H1 (cell line): ENCODE results near the gene SFXN4. TPM values are rescaled to one million over a fixed set of nuclear protein-coding genes. Genes with fewer than 3 reads are reported as not detected.
A peak's percentile ranks its signal among the peaks of the same experiment; 100 is the strongest.

ENCODE experiments used
- CTCF ChIA-PET: fragments of 300-600 bp; sonication (Branson Sonifier 250); formaldehyde crosslinking; loops from one replicate; lab custom pipeline; 2021; ENCODE audit not compliant: partially characterized antibody; lab: Charles Lee
- POLR2A ChIA-PET: fragments of 300-600 bp; sonication (Branson Sonifier 250); formaldehyde crosslinking; loops from one replicate; lab custom pipeline; 2021; ENCODE audit warnings: inconsistent platforms; ENCODE audit not compliant: partially characterized antibody; lab: Charles Lee
- DNase-seq, 2 experiments: peaks; one replicate each; pipeline versions ENCODE4 v3.0.0 to v3.0.0-alpha.2; 2010 to 2022; ENCODE audit warnings: low spot score in 2 of 2, low read depth in 1 of 2, mixed read lengths in 1 of 2
- FAIRE-seq: peaks from 2 replicates; lab custom pipeline; 2011; peaks lifted over from hg19 to GRCh38; lab: Jason Lieb, UNC
- H2AFZ ChIP-seq: 2 replicates; pipeline ENCODE4 v1.8.1; 2012; ENCODE audit warnings: low read length, inconsistent platforms
- H2AK5ac ChIP-seq: 2 replicates; pipeline ENCODE4 v1.6.1; 2013; ENCODE audit warnings: low read depth, low read length
- H2BK120ac ChIP-seq: replicated peaks from 2 replicates; pipeline ENCODE3; 2013; ENCODE audit warnings: low read depth, low read length, inconsistent platforms
- H2BK12ac ChIP-seq: 2 replicates; pipeline ENCODE4 v1.6.1; 2013; ENCODE audit warnings: low read depth, low read length
- H2BK15ac ChIP-seq: 2 replicates; pipeline ENCODE4 v1.6.1; 2013; ENCODE audit warnings: low read length
- H2BK20ac ChIP-seq: 2 replicates; pipeline ENCODE4 v1.6.1; 2013; ENCODE audit warnings: low read length
- H2BK5ac ChIP-seq: 2 replicates; pipeline ENCODE4 v1.6.1; 2013; ENCODE audit warnings: low read depth, low read length
- H3K14ac ChIP-seq: 2 replicates; pipeline ENCODE4 v1.6.1; 2013; ENCODE audit warnings: inconsistent platforms; ENCODE audit not compliant: insufficient read length
- H3K18ac ChIP-seq: 2 replicates; pipeline ENCODE4 v1.6.1; 2013; ENCODE audit warnings: low read length; ENCODE audit errors: extremely low read depth
- H3K23ac ChIP-seq: 2 replicates; pipeline ENCODE4 v1.6.1; 2013; ENCODE audit warnings: inconsistent platforms; ENCODE audit not compliant: insufficient read length
- H3K23me2 ChIP-seq: 2 replicates; pipeline ENCODE4 v1.6.1; 2013; ENCODE audit warnings: low read depth, low read length
- H3K27ac ChIP-seq: 2 replicates; pipeline ENCODE4 v1.6.1; 2011; ENCODE audit warnings: low read depth, low read length, inconsistent platforms
- H3K27me3 ChIP-seq, 4 experiments: replicated peaks in 1 of 4; 1 replicate in 1 of 4; 2 replicates in 3 of 4; pipeline versions ENCODE4 v1.6.1 to v1.8.1; 2011 to 2013; ENCODE audit warnings: low read length in 3 of 4, mild to moderate bottlenecking in 3 of 4, inconsistent platforms in 2 of 4, mixed read lengths in 2 of 4, moderate library complexity in 1 of 4; ENCODE audit not compliant: control insufficient read depth in 3 of 4, insufficient read depth in 3 of 4; ENCODE audit errors: extremely low read depth in 1 of 4
- H3K36me3 ChIP-seq, 4 experiments: 2 replicates each; pipeline versions ENCODE4 v1.6.1 to v1.8.1; 2011 to 2013; ENCODE audit warnings: mild to moderate bottlenecking in 4 of 4, low read length in 3 of 4, moderate library complexity in 2 of 4, control low read depth in 1 of 4, inconsistent platforms in 1 of 4; ENCODE audit not compliant: insufficient read depth in 4 of 4, control insufficient read depth in 2 of 4
- H3K4ac ChIP-seq: replicated peaks from 2 replicates; pipeline ENCODE3; 2013; ENCODE audit warnings: low read length, low read depth, mixed read lengths, inconsistent platforms; ENCODE audit not compliant: insufficient read length
- H3K4me1 ChIP-seq, 4 experiments: replicated peaks in 1 of 4; 1 replicate in 1 of 4; 2 replicates in 3 of 4; pipeline versions ENCODE4 v1.6.1 to v1.8.1; 2011 to 2013; ENCODE audit warnings: low read length in 3 of 4, inconsistent platforms in 2 of 4, mixed read lengths in 1 of 4; ENCODE audit not compliant: insufficient read depth in 4 of 4, control insufficient read depth in 3 of 4
- H3K4me2 ChIP-seq, 2 experiments: 2 replicates each; pipeline versions ENCODE4 v1.6.1 to v1.8.1; 2011 to 2013; ENCODE audit warnings: low read depth in 2 of 2, low read length in 2 of 2, control low read depth in 1 of 2, inconsistent platforms in 1 of 2, mild to moderate bottlenecking in 1 of 2; ENCODE audit not compliant: insufficient read depth in 1 of 2
- H3K4me3 ChIP-seq, 4 experiments: fragments of 200-600, 300-600 bp in 1 of 4; sonication (generic), shearing (Covaris generic), sonication (Bioruptor Twin) in 1 of 4; 2 replicates each; pipeline versions ENCODE4 v1.5.1 to v1.8.1; 2011 to 2016; ENCODE audit warnings: low read length in 4 of 4, low read depth in 3 of 4, control low read depth in 2 of 4, inconsistent platforms in 2 of 4, mild to moderate bottlenecking in 2 of 4, mixed read lengths in 1 of 4, moderate library complexity in 1 of 4; ENCODE audit not compliant: insufficient read depth in 2 of 4; ENCODE audit errors: extremely low read depth in 1 of 4
- H3K56ac ChIP-seq: replicated peaks from 2 replicates; pipeline ENCODE3; 2013; ENCODE audit warnings: low read depth, mild to moderate bottlenecking, mixed read lengths, low read length, inconsistent platforms; ENCODE audit not compliant: insufficient read length
- H3K79me1 ChIP-seq: 2 replicates; pipeline ENCODE4 v1.6.1; 2013; ENCODE audit warnings: low read depth, low read length, control low read depth
- H3K79me2 ChIP-seq, 2 experiments: 2 replicates each; pipeline versions ENCODE4 v1.6.1 to v1.8.1; 2012 to 2013; ENCODE audit warnings: low read length in 2 of 2, mild to moderate bottlenecking in 2 of 2, inconsistent platforms in 1 of 2; ENCODE audit not compliant: insufficient read depth in 2 of 2, control insufficient read depth in 1 of 2
- H3K9ac ChIP-seq, 4 experiments: replicated peaks in 1 of 4; 1 replicate in 1 of 4; 2 replicates in 3 of 4; pipeline versions ENCODE4 v1.6.1 to v1.8.1; 2011 to 2013; ENCODE audit warnings: low read depth in 3 of 4, low read length in 3 of 4, control low read depth in 2 of 4, mild to moderate bottlenecking in 2 of 4, moderate library complexity in 2 of 4, inconsistent platforms in 1 of 4; ENCODE audit errors: extremely low read depth in 1 of 4
- H3K9me3 ChIP-seq, 2 experiments: 2 replicates each; pipeline versions ENCODE4 v1.6.1 to v1.8.1; 2012 to 2013; ENCODE audit warnings: mild to moderate bottlenecking in 2 of 2, moderate library complexity in 2 of 2, control low read depth in 1 of 2, inconsistent platforms in 1 of 2, low read depth in 1 of 2, low read length in 1 of 2, mixed read lengths in 1 of 2; ENCODE audit not compliant: insufficient read depth in 2 of 2
- H4K20me1 ChIP-seq, 2 experiments: replicated peaks in 1 of 2; 2 replicates each; pipeline versions ENCODE3 to v1.8.1; 2011 to 2013; ENCODE audit warnings: inconsistent platforms in 2 of 2, low read length in 2 of 2, mild to moderate bottlenecking in 1 of 2; ENCODE audit not compliant: insufficient read depth in 2 of 2, control insufficient read depth in 1 of 2
- H4K5ac ChIP-seq: 2 replicates; pipeline ENCODE4 v1.6.1; 2013; ENCODE audit warnings: low read length, low read depth, mixed read lengths, inconsistent platforms; ENCODE audit not compliant: insufficient read length
- H4K8ac ChIP-seq: 2 replicates; pipeline ENCODE4 v1.8.0; 2013; ENCODE audit warnings: mild to moderate bottlenecking, moderate library complexity, low read length, inconsistent platforms; ENCODE audit not compliant: insufficient read depth; ENCODE audit errors: extremely low read depth
- H4K91ac ChIP-seq: replicated peaks from 2 replicates; pipeline ENCODE3; 2013; ENCODE audit warnings: low read length, mixed read lengths, inconsistent platforms; ENCODE audit not compliant: insufficient read length
- CHD1 ChIP-seq: IDR thresholded peaks from 2 replicates; pipeline ENCODE4 v1.6.1; 2012; ENCODE audit warnings: low read depth, low read length, improper control_type of control experiment
- GTF2F1 ChIP-seq: IDR thresholded peaks from 2 replicates; pipeline ENCODE4 v1.6.1; 2012; ENCODE audit warnings: low read depth, low read length, improper control_type of control experiment, borderline replicate concordance
- HDAC2 ChIP-seq, 2 experiments: fragments of 300-600 bp in 1 of 2; sonication (generic) in 1 of 2; IDR thresholded peaks; 2 replicates each; pipeline ENCODE4 v1.6.1; 2011 to 2012; ENCODE audit warnings: low read depth in 2 of 2, low read length in 2 of 2, mild to moderate bottlenecking in 2 of 2, moderate library complexity in 2 of 2, borderline replicate concordance in 1 of 2, inconsistent platforms in 1 of 2
- POLR2AphosphoS5 ChIP-seq: IDR thresholded peaks from 2 replicates; pipeline ENCODE4 v1.6.1; 2011; ENCODE audit warnings: low read depth, low read length
- RAD21 ChIP-seq, 2 experiments: IDR thresholded peaks in 1 of 2; conservative IDR thresholded peaks in 1 of 2; 2 replicates each; pipeline ENCODE4 v1.6.1; 2011; ENCODE audit warnings: low read depth in 2 of 2, low read length in 2 of 2, improper control_type of control experiment in 1 of 2, inconsistent platforms in 1 of 2, mild to moderate bottlenecking in 1 of 2, moderate library complexity in 1 of 2
- RXRA ChIP-seq: IDR thresholded peaks from 2 replicates; pipeline ENCODE4 v1.6.1; 2011; ENCODE audit warnings: low read depth, mild to moderate bottlenecking, low read length, moderate library complexity; ENCODE audit not compliant: insufficient read depth
- SP2 ChIP-seq: IDR thresholded peaks from 2 replicates; pipeline ENCODE4 v1.6.1; 2012; ENCODE audit warnings: mild to moderate bottlenecking, low read length, inconsistent platforms
- TEAD4 ChIP-seq: IDR thresholded peaks from 2 replicates; pipeline ENCODE4 v1.6.1; 2012; ENCODE audit warnings: low read depth, low read length, inconsistent platforms, mixed read lengths
- WGBS, 2 experiments: shearing (Covaris generic) in 1 of 2; methylation state at CpG; one replicate each; pipeline versions ENCODE4 v1.1.6 to v1.1.7; 2013 to 2015; ENCODE audit warnings: low lambda C conversion rate in 2 of 2, mixed read lengths in 2 of 2, inconsistent platforms in 1 of 2, low coverage in 1 of 2, missing lambda C conversion rate in 1 of 2; ENCODE audit not compliant: insufficient replicate concordance in 2 of 2, insufficient coverage in 1 of 2, insufficient read length in 1 of 2; ENCODE audit errors: extremely low coverage in 1 of 2, missing lambda C conversion rate in 1 of 2; 5-methylcytosine and 5-hydroxymethylcytosine counted together
- polyA plus RNA-seq, 7 experiments: library from polyadenylated mRNA; depleted of rRNA in 3 of 7; stranded (reverse) in 5 of 7; unstranded in 2 of 7; fragments of >200 nt in 5 of 7; fragments of 200-250 nt in 2 of 7; gene quantifications; 1 replicate in 5 of 7; 2 replicates in 1 of 7; 4 replicates in 1 of 7; pipeline versions ENCODE4 v1.2.1 to v1.2.3, GENCODE V29; 2011 to 2013; ENCODE audit warnings: missing spikeins in 2 of 7, mixed read lengths in 2 of 7
- total RNA-seq: library from RNA; stranded (reverse); fragmentation: NEBNext Ultra II Directional; extraction: Animal tissue kit (Norgen Biotek cat#: 25700); gene quantifications from 2 replicates; pipeline ENCODE4 v1.2.1, GENCODE V29; 2021
- TF ChIP-seq, protein P1 (sequence below): IDR thresholded peaks from 2 replicates; pipeline ENCODE4 v1.6.1; 2011; ENCODE audit warnings: low read depth, mild to moderate bottlenecking, low read length; ENCODE audit not compliant: insufficient read depth
- TF ChIP-seq, protein P2 (sequence below), 3 experiments: IDR thresholded peaks; 1 replicate in 2 of 3; 2 replicates in 1 of 3; pipeline versions ENCODE4 v1.5.1 to v1.6.1; 2011; ENCODE audit warnings: low read length in 3 of 3, mild to moderate bottlenecking in 3 of 3, inconsistent platforms in 2 of 3, low read depth in 1 of 3, moderate library complexity in 1 of 3; ENCODE audit not compliant: insufficient read depth in 1 of 3; ENCODE audit errors: control extremely low read depth in 1 of 3

Gene SFXN4
- total and polyA plus RNA-seq, 2 of the 8 experiments (the other 6 are each of a cell fraction or from before 2014, with no cell fraction given) = 15.4 to 21.6 TPM

DNA sequence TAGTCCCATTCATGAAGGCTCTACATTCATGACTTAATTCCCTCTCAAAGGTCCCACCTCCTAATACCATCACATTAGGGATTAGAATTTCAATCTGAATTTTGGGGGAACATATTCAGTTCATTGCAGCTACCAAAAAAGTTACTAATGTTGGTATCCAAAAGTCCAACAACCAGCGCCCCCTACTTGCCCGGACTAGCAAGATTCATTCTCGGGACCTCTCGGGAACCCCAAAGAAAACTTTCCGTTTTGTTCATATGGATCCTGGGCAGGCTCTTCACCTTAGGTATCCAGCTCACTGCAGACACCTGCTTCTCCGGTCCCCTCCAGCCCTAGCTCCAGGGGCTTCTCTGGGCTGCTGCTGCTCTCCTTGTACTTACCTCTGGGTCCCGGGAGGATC, 32.9 kb upstream of the SFXN4 start:
- WGBS, 2 experiments = 52% methylated on average over 7 of the region's 7 CpGs; no CpG with 5 or more reads in 1 of the 2 experiments
- H3K36me3 ChIP-seq = no peaks in the 10 kb centered on the region
- no peak overlapping the region for H3K18ac ChIP-seq
- H2BK5ac ChIP-seq = no peak overlapping the region
- H3K27ac ChIP-seq = no peak overlapping the region
- H2BK120ac ChIP-seq = no peak overlapping the region
- H2BK15ac ChIP-seq = no peak overlapping the region
- H3K14ac ChIP-seq = no peak overlapping the region
- H3K56ac ChIP-seq = no peak overlapping the region
- H4K8ac ChIP-seq = no peak overlapping the region
- no peak overlapping the region for H4K91ac ChIP-seq
- H2AK5ac ChIP-seq = no peak overlapping the region
- H3K79me1 ChIP-seq = no peaks in the 10 kb centered on the region
- no peaks in the 10 kb centered on the region for H3K27me3 ChIP-seq
- DNase-seq (peak in 1 of 2 experiments; percentile 54), FAIRE-seq (no peak)
- no peak overlapping the region for H2BK20ac ChIP-seq
- H2AFZ ChIP-seq = peak overlapping the region; percentile 45; the same call in 1 of the 2 replicates
- H3K4ac ChIP-seq = no peak overlapping the region
- H3K4me2 ChIP-seq = no peak overlapping the region
- H3K9ac ChIP-seq = no peak overlapping the region
- H3K4me1 ChIP-seq = peaks cover 0 to 3% (median 0%) of the 10 kb centered on the region in 4 experiments; a peak in 1 of 7 replicates
- H3K4me3 ChIP-seq = no peak overlapping the region
- no peaks in the 10 kb centered on the region for H3K23me2 ChIP-seq
- no peaks in the 10 kb centered on the region for H4K20me1 ChIP-seq
- ChIA-PET POLR2A (interaction anchor here (0.6 to 1.2 kb wide), 3 partner anchors 9 to 99 kb away, joined by 3 to 4 read pairs (median 3); partner anchors contain the start of gene GRK5), CTCF (interaction anchor here (0.6 to 10.9 kb wide), 61 partner anchors 9 to 430 kb away, joined by 3 to 272 read pairs (median 6); partner anchors contain the start of gene GRK5)
- no peak overlapping the region for H2BK12ac ChIP-seq
- H3K79me2 ChIP-seq = no peaks in the 10 kb centered on the region
- H4K5ac ChIP-seq = no peak overlapping the region
- H3K23ac ChIP-seq = no peak overlapping the region
- H3K9me3 ChIP-seq = no peaks in the 10 kb centered on the region
- TF ChIP-seq HDAC2 (IDR thresholded peaks at IDR 0.05; ENCODE audit: borderline replicate concordance in 1 of 2, low read depth in 2 of 2, low read length in 2 of 2) (no peak), TEAD4 (no peak), POLR2AphosphoS5 (no peak), GTF2F1 (no peak), SP2 (no peak), RAD21 (IDR thresholded peaks at IDR 0.05 in 1 of 2, conservative IDR thresholded peaks at IDR 0.05 in 1 of 2; ENCODE audit: low read depth in 2 of 2, low read length in 2 of 2) (peak; percentile 26 to 40), RXRA (no peak), CHD1 (no peak)
- TF ChIP-seq, protein P1, sequence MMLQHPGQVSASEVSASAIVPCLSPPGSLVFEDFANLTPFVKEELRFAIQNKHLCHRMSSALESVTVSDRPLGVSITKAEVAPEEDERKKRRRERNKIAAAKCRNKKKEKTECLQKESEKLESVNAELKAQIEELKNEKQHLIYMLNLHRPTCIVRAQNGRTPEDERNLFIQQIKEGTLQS = no peak
- TF ChIP-seq, protein P2, sequence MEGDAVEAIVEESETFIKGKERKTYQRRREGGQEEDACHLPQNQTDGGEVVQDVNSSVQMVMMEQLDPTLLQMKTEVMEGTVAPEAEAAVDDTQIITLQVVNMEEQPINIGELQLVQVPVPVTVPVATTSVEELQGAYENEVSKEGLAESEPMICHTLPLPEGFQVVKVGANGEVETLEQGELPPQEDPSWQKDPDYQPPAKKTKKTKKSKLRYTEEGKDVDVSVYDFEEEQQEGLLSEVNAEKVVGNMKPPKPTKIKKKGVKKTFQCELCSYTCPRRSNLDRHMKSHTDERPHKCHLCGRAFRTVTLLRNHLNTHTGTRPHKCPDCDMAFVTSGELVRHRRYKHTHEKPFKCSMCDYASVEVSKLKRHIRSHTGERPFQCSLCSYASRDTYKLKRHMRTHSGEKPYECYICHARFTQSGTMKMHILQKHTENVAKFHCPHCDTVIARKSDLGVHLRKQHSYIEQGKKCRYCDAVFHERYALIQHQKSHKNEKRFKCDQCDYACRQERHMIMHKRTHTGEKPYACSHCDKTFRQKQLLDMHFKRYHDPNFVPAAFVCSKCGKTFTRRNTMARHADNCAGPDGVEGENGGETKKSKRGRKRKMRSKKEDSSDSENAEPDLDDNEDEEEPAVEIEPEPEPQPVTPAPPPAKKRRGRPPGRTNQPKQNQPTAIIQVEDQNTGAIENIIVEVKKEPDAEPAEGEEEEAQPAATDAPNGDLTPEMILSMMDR (IDR thresholded peaks at IDR 0.05; ENCODE audit: control extremely low read depth in 1 of 3, insufficient read depth in 1 of 3, low read depth in 1 of 3, low read length in 3 of 3) = peak; percentile 42 to 56 (median 47)
